H1 (cell line): ENCODE results near the gene AP1S3. TPM values are rescaled to one million over a fixed set of nuclear protein-coding genes. Genes with fewer than 3 reads are reported as not detected.

ENCODE experiments used
- ASH2L ChIP-seq: fragments of 200-600, 300-600 bp; sonication (generic); IDR thresholded peaks from one replicate; pipeline ENCODE4 v1.7.1; 2017; ENCODE audit warnings: low read length
- GABPA ChIP-seq: IDR thresholded peaks from 2 replicates; pipeline ENCODE4 v1.6.1; 2011; ENCODE audit warnings: mild to moderate bottlenecking, low read length, moderate library complexity, borderline replicate concordance; ENCODE audit not compliant: insufficient read depth
- NANOG ChIP-seq: IDR thresholded peaks from 2 replicates; pipeline ENCODE4 v1.6.1; 2011; ENCODE audit warnings: low read length, low read depth, mild to moderate bottlenecking, inconsistent platforms; ENCODE audit not compliant: insufficient read depth, poor library complexity, severe bottlenecking
- polyA plus RNA-seq, 7 experiments: library from polyadenylated mRNA; depleted of rRNA in 3 of 7; stranded (reverse) in 5 of 7; unstranded in 2 of 7; fragments of >200 nt in 5 of 7; fragments of 200-250 nt in 2 of 7; gene quantifications; 1 replicate in 5 of 7; 2 replicates in 1 of 7; 4 replicates in 1 of 7; pipeline versions ENCODE4 v1.2.1 to v1.2.3, GENCODE V29; 2011 to 2013; ENCODE audit warnings: missing spikeins in 2 of 7, mixed read lengths in 2 of 7
- total RNA-seq: library from RNA; stranded (reverse); fragmentation: NEBNext Ultra II Directional; extraction: Animal tissue kit (Norgen Biotek cat#: 25700); gene quantifications from 2 replicates; pipeline ENCODE4 v1.2.1, GENCODE V29; 2021

AP1S3 gene
- total and polyA plus RNA-seq, 2 of the 8 experiments (the other 6 are each of a cell fraction or from before 2014, with no cell fraction given) = 3.9 to 20.2 TPM

GRCh38 chr2:223853425-223853837, 16.0 kb upstream of the AP1S3 start (continued):
- TF ChIP-seq GABPA (no peak), ASH2L (no peak), NANOG (no peak)
